Neural crest cell (in vitro differentiated cells): ENCODE results near the gene LY6G6C. TPM values are rescaled to one million over a fixed set of nuclear protein-coding genes. Genes with fewer than 3 reads are reported as not detected.

Experiments used
- DNase-seq: peaks from one replicate; pipeline ENCODE4 v3.0.0; 2021; ENCODE audit warnings: low read depth, mixed read lengths, low spot score
- H3K27ac Mint-ChIP-seq: one replicate; pipeline ENCODE4 v1.8.0; 2021; ENCODE audit warnings: mild to moderate bottlenecking, mixed read lengths; ENCODE audit not compliant: unreplicated experiment
- H3K27me3 Mint-ChIP-seq: 2 replicates; pipeline ENCODE4 v1.8.0; 2021; ENCODE audit warnings: low read depth, mild to moderate bottlenecking, mixed read lengths
- H3K36me3 Mint-ChIP-seq: 2 replicates; pipeline ENCODE4 v1.8.0; 2021; ENCODE audit warnings: low read depth, mild to moderate bottlenecking, mixed read lengths
- H3K4me1 Mint-ChIP-seq: 2 replicates; pipeline ENCODE4 v1.8.0; 2021; ENCODE audit warnings: mixed read lengths
- H3K4me3 Mint-ChIP-seq: one replicate; pipeline ENCODE4 v1.8.0; 2021; ENCODE audit warnings: mild to moderate bottlenecking, mixed read lengths
- H3K9me3 Mint-ChIP-seq: 2 replicates; pipeline ENCODE4 v1.8.0; 2021; ENCODE audit warnings: mixed read lengths
- total RNA-seq: library from RNA; stranded (reverse); gene quantifications from 2 replicates; pipeline ENCODE4 v1.2.1, GENCODE V29; 2021
- TF ChIP-seq, protein P1 (sequence below): fragments of 200-600 bp; sonication (generic); conservative IDR thresholded peaks from 2 replicates; pipeline ENCODE4 v1.5.0; 2021; ENCODE audit warnings: antibody characterized with exemption, mild to moderate bottlenecking

Gene LY6G6C
- total RNA-seq, 1 donor from 2014 or later = 1.2 TPM

DNA sequence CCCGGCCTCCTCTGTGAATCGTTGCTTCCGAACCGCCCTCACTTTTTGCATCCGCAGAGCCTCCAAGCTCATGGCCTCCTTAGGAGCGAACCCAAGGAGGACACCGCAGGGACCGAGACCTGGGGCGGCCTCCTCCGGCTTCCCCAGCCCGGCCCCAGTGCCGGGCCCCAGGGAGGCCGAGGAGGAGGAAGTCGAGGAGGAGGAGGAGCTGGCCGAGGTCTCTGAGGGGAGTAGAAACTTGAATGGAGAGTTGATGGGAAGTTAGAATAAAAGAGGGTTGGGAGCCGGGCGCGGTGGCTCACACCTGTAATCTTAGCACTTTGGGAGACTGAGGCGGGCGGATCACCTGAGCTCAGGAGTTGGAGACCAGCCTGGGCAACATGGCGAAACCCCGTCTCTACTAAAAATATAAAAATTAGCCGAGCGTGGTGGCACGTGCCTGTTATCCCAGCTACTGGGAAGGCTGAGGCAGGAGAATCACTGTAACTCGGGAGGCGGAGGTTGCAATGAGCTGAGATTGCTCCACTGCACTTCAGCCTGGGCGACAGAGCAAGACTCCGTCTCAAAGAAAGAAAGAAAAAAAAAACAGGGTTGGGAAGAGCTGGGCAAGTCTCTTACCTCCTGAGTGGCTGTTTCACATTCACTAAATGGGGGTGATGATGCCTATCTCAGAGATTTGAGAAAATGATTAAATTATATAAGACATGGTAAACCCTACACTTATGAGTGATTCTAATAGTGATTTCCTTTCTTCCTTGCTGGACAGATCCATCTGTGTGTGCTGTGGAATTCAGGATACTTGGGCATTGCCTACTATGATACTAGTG, 19.1 kb upstream of the LY6G6C start:
- TF ChIP-seq, protein P1, sequence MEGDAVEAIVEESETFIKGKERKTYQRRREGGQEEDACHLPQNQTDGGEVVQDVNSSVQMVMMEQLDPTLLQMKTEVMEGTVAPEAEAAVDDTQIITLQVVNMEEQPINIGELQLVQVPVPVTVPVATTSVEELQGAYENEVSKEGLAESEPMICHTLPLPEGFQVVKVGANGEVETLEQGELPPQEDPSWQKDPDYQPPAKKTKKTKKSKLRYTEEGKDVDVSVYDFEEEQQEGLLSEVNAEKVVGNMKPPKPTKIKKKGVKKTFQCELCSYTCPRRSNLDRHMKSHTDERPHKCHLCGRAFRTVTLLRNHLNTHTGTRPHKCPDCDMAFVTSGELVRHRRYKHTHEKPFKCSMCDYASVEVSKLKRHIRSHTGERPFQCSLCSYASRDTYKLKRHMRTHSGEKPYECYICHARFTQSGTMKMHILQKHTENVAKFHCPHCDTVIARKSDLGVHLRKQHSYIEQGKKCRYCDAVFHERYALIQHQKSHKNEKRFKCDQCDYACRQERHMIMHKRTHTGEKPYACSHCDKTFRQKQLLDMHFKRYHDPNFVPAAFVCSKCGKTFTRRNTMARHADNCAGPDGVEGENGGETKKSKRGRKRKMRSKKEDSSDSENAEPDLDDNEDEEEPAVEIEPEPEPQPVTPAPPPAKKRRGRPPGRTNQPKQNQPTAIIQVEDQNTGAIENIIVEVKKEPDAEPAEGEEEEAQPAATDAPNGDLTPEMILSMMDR = no peak
- peak overlapping the region; percentile 99 for H3K27ac Mint-ChIP-seq
- no peaks in the 10 kb centered on the region for H3K27me3 Mint-ChIP-seq
- H3K4me3 Mint-ChIP-seq = peak overlapping the region; percentile 93
- no peaks in the 10 kb centered on the region for H3K9me3 Mint-ChIP-seq
- peaks cover 79% of the 10 kb centered on the region for H3K4me1 Mint-ChIP-seq
- no peak for DNase-seq
- H3K36me3 Mint-ChIP-seq = peaks cover 11% of the 10 kb centered on the region

DNA sequence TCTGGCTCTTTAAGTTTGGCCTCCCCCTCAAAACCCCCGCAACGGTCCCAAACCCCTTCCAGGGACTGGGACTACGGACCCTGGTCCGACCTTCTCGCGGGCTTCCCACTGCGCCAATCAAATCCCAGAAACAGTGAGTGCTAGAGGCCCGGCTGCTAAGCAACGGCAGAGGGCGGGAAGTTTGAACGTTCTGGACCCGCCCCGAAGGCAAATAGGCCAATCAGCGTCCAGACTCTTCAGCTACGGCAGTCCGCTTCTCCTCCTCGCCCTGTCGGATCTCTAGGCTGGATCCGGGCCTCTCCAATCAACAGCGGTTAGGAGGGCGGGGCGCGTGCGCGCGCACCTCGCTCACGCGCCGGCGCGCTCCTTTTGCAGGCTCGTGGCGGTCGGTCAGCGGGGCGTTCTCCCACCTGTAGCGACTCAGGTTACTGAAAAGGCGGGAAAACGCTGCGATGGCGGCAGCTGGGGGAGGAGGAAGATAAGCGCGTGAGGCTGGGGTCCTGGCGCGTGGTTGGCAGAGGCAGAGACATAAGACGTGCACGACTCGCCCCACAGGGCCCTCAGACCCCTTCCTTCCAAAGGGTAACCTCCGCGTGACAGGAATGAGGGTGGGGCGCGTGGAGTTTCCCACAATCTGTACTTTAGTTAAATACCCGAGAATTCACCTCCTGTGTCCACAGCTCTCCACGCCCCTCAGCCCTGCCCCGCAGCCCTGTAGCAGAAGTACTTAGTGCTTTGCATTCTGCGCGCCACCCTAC, 18.3 kb upstream of the LY6G6C start, which contains the start of gene MSH5:
MSH5 (plus strand) TSS at position 367 of the 758 bp plus-strand sequence. CDS start 462 bp downstream, outside the sequence.
- Mint-ChIP-seq H3K4me3 (peak within 1 kb of the TSS; percentile 93), H3K27me3 (no peaks in the 10 kb centered on the region), H3K27ac (peak within 1 kb of the TSS; percentile 99), H3K9me3 (no peaks in the 10 kb centered on the region), H3K36me3 (peaks cover 11% of the 10 kb centered on the region), H3K4me1 (peaks cover 80% of the 10 kb centered on the region)
- TF ChIP-seq, protein P1 = no peak
- peak; percentile 95 for DNase-seq

DNA sequence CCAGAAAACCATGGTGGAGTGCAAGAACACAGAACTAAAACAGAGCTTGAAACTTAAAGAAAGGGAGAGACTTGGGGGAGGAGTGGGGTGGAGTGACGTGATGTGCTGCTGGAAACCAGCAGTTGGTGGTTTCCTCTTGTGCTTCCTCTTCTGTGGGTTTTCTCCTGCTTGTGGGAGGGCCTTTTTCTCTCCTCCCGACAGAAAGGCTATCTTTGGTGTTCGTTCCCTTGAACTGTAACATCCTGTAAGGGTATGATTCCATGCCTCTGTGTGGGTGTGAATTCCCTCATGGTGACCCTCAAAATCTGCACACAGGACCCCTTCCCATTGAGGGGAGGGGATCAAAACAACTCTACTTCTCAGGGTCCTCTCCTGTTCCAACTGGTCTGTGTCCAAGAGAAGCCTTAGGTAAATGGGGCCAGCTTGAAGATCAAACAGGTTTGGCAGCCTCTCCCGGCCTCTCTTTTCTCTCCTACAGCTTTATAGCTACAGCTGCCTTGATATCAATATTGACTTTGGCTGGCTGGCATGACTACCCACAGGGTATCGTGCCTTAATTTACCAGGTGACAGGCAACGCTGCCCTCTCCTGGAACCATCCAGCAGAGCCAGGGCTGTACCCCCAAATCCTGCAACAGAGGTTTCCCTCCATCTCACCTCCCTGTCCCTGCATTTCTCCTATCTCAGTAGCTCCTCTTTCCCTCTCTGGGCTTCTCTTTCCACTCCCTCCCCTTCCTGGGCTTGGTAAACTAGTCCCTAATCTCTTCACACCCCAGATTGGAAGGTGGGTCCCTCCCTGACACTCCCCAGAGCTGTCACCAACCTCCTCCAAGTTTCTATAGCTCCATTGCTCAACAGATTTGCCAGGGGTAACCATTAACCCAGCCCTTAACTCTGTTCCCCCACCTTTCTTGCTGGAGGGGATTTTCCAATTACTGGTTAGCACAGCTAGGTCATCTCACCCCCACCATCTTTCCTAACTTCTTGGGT, 16.7 kb upstream of the LY6G6C start:
- DNase-seq = no peak
- Mint-ChIP-seq H3K9me3 (no peaks in the 10 kb centered on the region), H3K27ac (peak overlapping the region; percentile 100), H3K4me1 (peaks cover 86% of the 10 kb centered on the region), H3K36me3 (peaks cover 9% of the 10 kb centered on the region), H3K27me3 (no peaks in the 10 kb centered on the region), H3K4me3 (peak overlapping the region; percentile 93)
- TF ChIP-seq, protein P1 = peak; percentile 30

DNA sequence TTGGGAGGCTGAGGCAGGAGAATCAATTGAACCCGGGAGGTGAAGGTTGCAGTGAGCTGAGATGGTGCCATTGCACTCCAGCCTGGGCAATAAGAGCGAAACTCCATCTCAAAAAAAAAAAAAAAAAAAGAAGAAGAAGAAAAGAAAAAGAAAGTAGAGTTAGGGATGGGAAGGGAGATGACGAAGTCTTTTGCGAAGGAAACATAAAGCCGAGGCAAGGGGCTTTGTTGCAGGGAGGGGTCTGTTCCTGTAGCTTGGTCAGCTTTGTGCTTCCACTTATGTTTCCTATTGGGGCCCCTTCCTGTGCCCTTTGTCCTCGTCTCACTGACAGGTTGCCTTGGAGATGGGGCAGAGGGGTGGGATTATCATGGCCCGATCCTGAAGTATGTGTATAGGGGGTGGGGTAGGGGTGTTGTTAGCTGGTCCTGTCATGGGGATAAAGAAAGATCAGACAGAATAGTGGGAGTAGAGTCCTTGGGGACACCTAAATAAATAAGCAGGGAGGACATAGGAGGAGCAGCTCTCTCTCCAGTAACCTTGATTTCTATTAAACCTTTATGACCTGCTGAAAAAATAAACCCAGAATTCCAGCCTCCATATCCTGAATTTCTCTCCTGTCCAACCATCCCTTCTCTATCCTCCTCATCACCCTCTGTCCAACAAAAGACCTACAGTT, 15.9 kb upstream of the LY6G6C start:
- H3K4me1 Mint-ChIP-seq = peaks cover 84% of the 10 kb centered on the region
- H3K27ac Mint-ChIP-seq = peak overlapping the region; percentile 100
- TF ChIP-seq, protein P1 = no peak
- no peak for DNase-seq
- H3K27me3 Mint-ChIP-seq = no peaks in the 10 kb centered on the region
- H3K36me3 Mint-ChIP-seq = peaks cover 9% of the 10 kb centered on the region
- H3K4me3 Mint-ChIP-seq = peak overlapping the region; percentile 93
- no peaks in the 10 kb centered on the region for H3K9me3 Mint-ChIP-seq
